SK-N-SH (cell line): ENCODE data around the gene BAHCC1. TPM values are rescaled to one million over a fixed set of nuclear protein-coding genes. Genes with fewer than 3 reads are reported as not detected.

Experiments used
- CTCF ChIA-PET: fragments of 300-600, 350-600 bp; formaldehyde crosslinking; extraction: SDS; loops from one replicate; lab custom pipeline; 2021; lab: Yijun Ruan, JAX
- POLR2A ChIA-PET: fragments of 350-600 bp; sonication (Branson Sonifier 250); formaldehyde crosslinking; extraction: SDS; loops from one replicate; lab custom pipeline; 2020; ENCODE audit warnings: antibody characterized with exemption, inconsistent platforms; lab: Yijun Ruan, JAX
- DNase-seq: peaks from one replicate; pipeline ENCODE4 v3.0.0; 2012
- H2AFZ ChIP-seq: fragments of 200-600 bp; sonication (generic); 2 replicates; pipeline ENCODE4 v1.8.1; 2016; ENCODE audit warnings: antibody characterized with exemption, mild to moderate bottlenecking, low read depth
- H3F3A ChIP-seq: fragments of 200-600 bp; sonication (generic); replicated peaks from 2 replicates; pipeline ENCODE3; 2016; ENCODE audit warnings: antibody characterized with exemption, mild to moderate bottlenecking; ENCODE audit not compliant: insufficient read depth
- H3K27ac ChIP-seq, 2 experiments: fragments of 200-500 bp in 1 of 2; fragments of 200-600 bp in 1 of 2; sonication (Bioruptor generic) in 1 of 2; sonication (generic), shearing (Covaris generic) in 1 of 2; 2 replicates each; pipeline versions ENCODE4 v1.5.1 to v1.6.1; 2014 to 2016; ENCODE audit warnings: low read depth in 2 of 2, inconsistent platforms in 1 of 2, low read length in 1 of 2, mild to moderate bottlenecking in 1 of 2, mixed read lengths in 1 of 2
- H3K27me3 ChIP-seq: fragments of 200-600 bp; sonication (generic), shearing (Covaris generic); 2 replicates; pipeline ENCODE4 v1.6.1; 2016; ENCODE audit warnings: mixed run types; ENCODE audit not compliant: insufficient read depth
- H3K36me3 ChIP-seq, 2 experiments: fragments of 200-500 bp in 1 of 2; fragments of 200-600 bp in 1 of 2; sonication (Bioruptor generic) in 1 of 2; sonication (generic) in 1 of 2; replicated peaks in 1 of 2; 2 replicates each; pipeline versions ENCODE3 to v1.5.1; 2014 to 2016; ENCODE audit warnings: low read length in 1 of 2, mild to moderate bottlenecking in 1 of 2; ENCODE audit not compliant: insufficient read depth in 2 of 2, control insufficient read depth in 1 of 2
- H3K4me1 ChIP-seq, 2 experiments: fragments of 200-500 bp in 1 of 2; fragments of 200-600 bp in 1 of 2; sonication (Bioruptor generic) in 1 of 2; sonication (generic), shearing (Covaris generic) in 1 of 2; 2 replicates each; pipeline versions ENCODE4 v1.5.1 to v1.6.1; 2014 to 2016; ENCODE audit warnings: low read depth in 1 of 2, low read length in 1 of 2, mixed run types in 1 of 2; ENCODE audit not compliant: insufficient read depth in 2 of 2, control insufficient read depth in 1 of 2
- H3K4me2 ChIP-seq: fragments of 200-600 bp; sonication (generic), shearing (Covaris generic); 2 replicates; pipeline ENCODE4 v1.6.1; 2017; ENCODE audit warnings: mixed run types
- H3K4me3 ChIP-seq, 2 experiments: fragments of 200-500 bp in 1 of 2; fragments of 200-600 bp in 1 of 2; sonication (Bioruptor generic) in 1 of 2; sonication (generic), shearing (Covaris generic) in 1 of 2; 2 replicates each; pipeline versions ENCODE4 v1.5.1 to v1.8.1; 2014 to 2016; ENCODE audit warnings: low read depth in 2 of 2, inconsistent platforms in 1 of 2, low read length in 1 of 2, mild to moderate bottlenecking in 1 of 2, mixed read lengths in 1 of 2, moderate library complexity in 1 of 2
- H3K79me2 ChIP-seq: fragments of 200-600 bp; sonication (generic); 2 replicates; pipeline ENCODE4 v1.8.1; 2017; ENCODE audit warnings: mild to moderate bottlenecking; ENCODE audit not compliant: insufficient read depth
- H3K9ac ChIP-seq: fragments of 200-600 bp; sonication (generic); 2 replicates; pipeline ENCODE4 v1.6.1; 2017; ENCODE audit warnings: mixed run types
- H3K9me2 ChIP-seq: fragments of 200-600 bp; sonication (generic); 2 replicates; pipeline ENCODE4 v1.6.1; 2017; ENCODE audit warnings: mixed run types
- H3K9me3 ChIP-seq: fragments of 200-600 bp; sonication (generic); 2 replicates; pipeline ENCODE4 v1.6.1; 2017; ENCODE audit warnings: mixed run types, mild to moderate bottlenecking, moderate library complexity
- H4K20me1 ChIP-seq: fragments of 200-600 bp; sonication (generic); 2 replicates; pipeline ENCODE4 v1.6.1; 2017; ENCODE audit warnings: mild to moderate bottlenecking, mixed run types; ENCODE audit not compliant: insufficient read depth
- CHD2 ChIP-seq: fragments of 150-350 bp; IDR thresholded peaks from 2 replicates; pipeline ENCODE4 v1.6.1; 2018; ENCODE audit warnings: low read length; ENCODE audit not compliant: partially characterized antibody
- CTCF ChIP-seq: fragments of 200-600 bp; sonication (generic); IDR thresholded peaks from 2 replicates; pipeline ENCODE4 v1.6.1; 2017; ENCODE audit warnings: antibody characterized with exemption, mild to moderate bottlenecking, moderate library complexity
- ELF1 ChIP-seq: IDR thresholded peaks from 2 replicates; pipeline ENCODE4 v1.4.0; 2012
- EZH2phosphoT487 ChIP-seq: fragments of 200-600 bp; sonication (generic); IDR thresholded peaks from 2 replicates; pipeline ENCODE4 v1.6.1; 2017; ENCODE audit warnings: low read depth, mixed run types, mild to moderate bottlenecking, antibody characterized with exemption, moderate library complexity, borderline replicate concordance
- FOSL2 ChIP-seq: IDR thresholded peaks from 2 replicates; pipeline ENCODE4 v1.4.0; 2012; ENCODE audit warnings: low read depth, mild to moderate bottlenecking, moderate library complexity, borderline replicate concordance
- FOXM1 ChIP-seq: IDR thresholded peaks from 2 replicates; pipeline ENCODE4 v1.4.0; 2012; ENCODE audit warnings: low read depth, mild to moderate bottlenecking
- GABPA ChIP-seq: IDR thresholded peaks from 2 replicates; pipeline ENCODE4 v1.4.0; 2012; ENCODE audit warnings: low read depth, mild to moderate bottlenecking
- IRF3 ChIP-seq: fragments of 150-350 bp; IDR thresholded peaks from 2 replicates; pipeline ENCODE4 v1.6.1; 2016; ENCODE audit warnings: mild to moderate bottlenecking, low read depth, low read length
- MAX ChIP-seq: IDR thresholded peaks from 2 replicates; pipeline ENCODE4 v1.4.0; 2012; ENCODE audit warnings: low read depth
- MXI1 ChIP-seq: IDR thresholded peaks from 2 replicates; pipeline ENCODE4 v1.6.1; 2012; ENCODE audit warnings: mild to moderate bottlenecking, low read depth, low read length, improper control_type of control experiment
- NFIC ChIP-seq: IDR thresholded peaks from 2 replicates; pipeline ENCODE4 v1.4.0; 2012; ENCODE audit warnings: borderline replicate concordance
- NRF1 ChIP-seq: IDR thresholded peaks from 2 replicates; pipeline ENCODE4 v1.6.1; 2012; ENCODE audit warnings: low read depth, mild to moderate bottlenecking, low read length
- PBX3 ChIP-seq: IDR thresholded peaks from 2 replicates; pipeline ENCODE4; 2012
- RAD21 ChIP-seq: IDR thresholded peaks from 2 replicates; pipeline ENCODE4 v1.6.1; 2012; ENCODE audit warnings: mild to moderate bottlenecking, low read length
- RCOR1 ChIP-seq: fragments of 150-350 bp; IDR thresholded peaks from 2 replicates; pipeline ENCODE4 v1.6.1; 2017; ENCODE audit warnings: antibody characterized with exemption, low read length
- SIN3A ChIP-seq: IDR thresholded peaks from 2 replicates; pipeline ENCODE4 v1.6.1; 2012; ENCODE audit warnings: low read depth, mild to moderate bottlenecking, low read length, moderate library complexity, borderline replicate concordance
- SMC3 ChIP-seq: IDR thresholded peaks from 2 replicates; pipeline ENCODE4 v1.6.1; 2012; ENCODE audit warnings: low read depth, low read length, improper control_type of control experiment
- TCF12 ChIP-seq: IDR thresholded peaks from 2 replicates; pipeline ENCODE4 v1.4.0; 2012
- TEAD4 ChIP-seq: IDR thresholded peaks from 2 replicates; pipeline ENCODE4 v1.4.0; 2012; ENCODE audit warnings: mild to moderate bottlenecking, borderline replicate concordance; ENCODE audit not compliant: insufficient read depth
- USF1 ChIP-seq: IDR thresholded peaks from 2 replicates; pipeline ENCODE4 v1.4.0; 2012; ENCODE audit warnings: low read depth, borderline replicate concordance
- USF2 ChIP-seq: fragments of 150-350 bp; IDR thresholded peaks from 2 replicates; pipeline ENCODE4 v1.6.1; 2017; ENCODE audit warnings: antibody characterized with exemption, low read length, low read depth, borderline replicate concordance
- WGBS: methylation state at CpG from one replicate; pipeline ENCODE4 v1.1.6; 2017; ENCODE audit warnings: low lambda C conversion rate; 5-methylcytosine and 5-hydroxymethylcytosine counted together
- polyA plus RNA-seq, 3 experiments: library from polyadenylated mRNA; depleted of rRNA; stranded (reverse); fragments of >200 nt; gene quantifications; 2 replicates each; pipeline ENCODE4 v1.2.3, GENCODE V29; 2012

BAHCC1 gene
- polyA plus RNA-seq, 1 of the 3 experiments (the other 2 are of a cell fraction), result 6.4 TPM

DNA sequence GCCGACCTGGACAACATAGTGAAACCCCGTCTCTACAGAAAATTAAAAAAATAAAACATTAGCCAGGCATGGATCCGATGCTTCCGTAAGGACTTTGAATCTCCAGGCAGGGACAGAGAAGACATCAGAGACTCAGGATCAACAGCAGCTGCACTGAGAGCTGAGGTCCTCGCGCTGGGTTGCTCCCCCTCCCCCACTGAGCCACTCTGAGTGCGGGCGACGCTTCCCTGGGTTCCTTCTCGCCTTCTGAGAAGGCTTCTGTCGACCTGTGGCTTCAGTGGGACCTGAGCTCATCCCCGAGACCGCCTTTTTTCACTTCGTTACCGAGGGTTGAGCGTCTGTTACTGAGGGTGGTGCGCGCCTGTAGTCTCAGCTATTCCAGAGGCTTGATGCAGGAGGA lies 96.9 kb downstream of the BAHCC1 start:
- Histone ChIP-seq H3K27ac (no peak overlapping the region), H2AFZ (no peak overlapping the region), H3K9me2 (no peaks in the 10 kb centered on the region), H3K9me3 (no peaks in the 10 kb centered on the region), H3K79me2 (no peaks in the 10 kb centered on the region), H3K9ac (no peak overlapping the region), H3K4me3 (no peak overlapping the region), H3K27me3 (no peaks in the 10 kb centered on the region), H3K4me2 (no peak overlapping the region)
- DNase-seq, result no peak
- POLR2A ChIA-PET, result interaction anchor here (1.5 kb wide), 1 partner anchor 16 kb away, joined by 3 read pairs; no protein-coding TSS in a partner anchor
- TF ChIP-seq PBX3 (no peak), MXI1 (no peak), EZH2phosphoT487 (no peak), RAD21 (no peak), CHD2 (no peak), SIN3A (no peak), SMC3 (no peak), IRF3 (no peak), NRF1 (no peak)
- TF ChIP-seq, all 33 proteins: peak for 0
- Histone ChIP-seq H3F3A (peaks cover 3% of the 10 kb centered on the region), H3K36me3 (no peaks in the 10 kb centered on the region), H4K20me1 (no peaks in the 10 kb centered on the region), H3K4me1 (peaks cover 6 to 15% of the 10 kb centered on the region in 2 experiments; a peak in 2 of 4 replicates)
- CTCF ChIA-PET, result interaction anchor here (0.6 to 2.5 kb wide), 7 partner anchors 9 to 240 kb away, joined by 3 to 9 read pairs (median 4); no protein-coding TSS in a partner anchor
- WGBS, result 87% methylated on average over 18 of the region's 18 CpGs

GRCh38 chr17:81492706-81493105 lies 97.4 kb downstream of the BAHCC1 start:
- ChIA-PET POLR2A (no interaction called here), CTCF (interaction anchor here (0.7 to 2.5 kb wide), 8 partner anchors 8 to 240 kb away, joined by 3 to 19 read pairs (median 4); no protein-coding TSS in a partner anchor)
- Histone ChIP-seq H3K27me3 (no peaks in the 10 kb centered on the region), H3K36me3 (no peaks in the 10 kb centered on the region), H2AFZ (no peak overlapping the region), H3K9me3 (no peaks in the 10 kb centered on the region), H3F3A (peaks cover 3% of the 10 kb centered on the region), H3K9ac (no peak overlapping the region), H4K20me1 (no peaks in the 10 kb centered on the region), H3K4me1 (peaks cover 6 to 12% of the 10 kb centered on the region in 2 experiments; a peak in 2 of 4 replicates), H3K9me2 (no peaks in the 10 kb centered on the region), H3K27ac (no peak overlapping the region), H3K79me2 (no peaks in the 10 kb centered on the region), H3K4me2 (no peak overlapping the region), H3K4me3 (no peak overlapping the region)
- WGBS, result 90% methylated on average over 9 of the region's 9 CpGs
- no peak for DNase-seq
- TF ChIP-seq MAX (no peak), RAD21 (no peak), SIN3A (no peak), TEAD4 (no peak), GABPA (no peak), USF1 (no peak), RCOR1 (no peak), NRF1 (no peak), ELF1 (no peak), FOXM1 (no peak), USF2 (no peak), NFIC (no peak), CTCF (no peak), PBX3 (no peak), TCF12 (no peak), FOSL2 (no peak), CHD2 (no peak)
